T-cell (primary cell): ENCODE data around the gene CARTPT. TPM values are rescaled to one million over a fixed set of nuclear protein-coding genes. Genes with fewer than 3 reads are reported as not detected.

Experiments used
- ATAC-seq, 4 experiments: fragments of 200-7000 bp in 3 of 4; fragments of 150-1000 bp in 1 of 4; cut with Tn5 transposase; replicated peaks in 1 of 4; 1 replicate in 3 of 4; 2 replicates in 1 of 4; pipeline ENCODE4 v1.10.0; 2021; ENCODE audit warnings: moderate library complexity in 3 of 4, mild to moderate bottlenecking in 2 of 4, moderate number of reproducible peaks in 1 of 4
- CTCF ChIA-PET, 2 donors: fragments of 300-600 bp; sonication (Branson Sonifier 250); formaldehyde crosslinking; loops; one replicate each; lab custom pipeline; 2022; ENCODE audit warnings: antibody characterized with exemption in 2 of 2; lab: Charles Lee
- POLR2A ChIA-PET, 2 donors: fragments of 300-600 bp; sonication (Branson Sonifier 250); formaldehyde crosslinking; loops; one replicate each; lab custom pipeline; 2022; ENCODE audit warnings: antibody characterized with exemption in 2 of 2; lab: Charles Lee
- DNase-seq, 35 experiments: peaks; one replicate each; pipeline versions ENCODE4 v3.0.0 to v3.0.0-alpha.2; 2013 to 2023
- H3K27ac ChIP-seq: one replicate; pipeline ENCODE4 v1.5.1; 2013; ENCODE audit warnings: low read length
- H3K27me3 ChIP-seq, 2 experiments: replicated peaks in 1 of 2; 1 replicate in 1 of 2; 2 replicates in 1 of 2; pipeline versions ENCODE4 v1.6.1 to v1.7.0; 2013; ENCODE audit warnings: low read length in 1 of 2, mixed read lengths in 1 of 2; ENCODE audit not compliant: control insufficient read depth in 2 of 2, insufficient read depth in 2 of 2; ENCODE audit errors: extremely low read depth in 1 of 2
- H3K36me3 ChIP-seq, 2 donors: 1 replicate in 1 of 2; 2 replicates in 1 of 2; pipeline versions ENCODE4 v1.6.1 to v1.7.0; 2013; ENCODE audit warnings: low read length in 1 of 2; ENCODE audit not compliant: control insufficient read depth in 2 of 2, insufficient read depth in 1 of 2; ENCODE audit errors: extremely low read depth in 1 of 2
- H3K4me1 ChIP-seq, 2 experiments: 1 replicate in 1 of 2; 2 replicates in 1 of 2; pipeline versions ENCODE4 v1.6.1 to v1.7.0; 2013; ENCODE audit warnings: low read length in 2 of 2, mixed read lengths in 1 of 2; ENCODE audit not compliant: insufficient read depth in 2 of 2, control insufficient read depth in 1 of 2; ENCODE audit errors: extremely low read depth in 1 of 2
- H3K4me3 ChIP-seq, 2 donors: 1 replicate in 1 of 2; 2 replicates in 1 of 2; pipeline versions ENCODE4 v1.5.1 to v1.7.0; 2013; ENCODE audit warnings: mild to moderate bottlenecking in 2 of 2, low read length in 1 of 2, moderate library complexity in 1 of 2; ENCODE audit not compliant: control insufficient read depth in 1 of 2; ENCODE audit errors: extremely low read depth in 1 of 2
- H3K9me3 ChIP-seq: 2 replicates; pipeline ENCODE4 v1.7.0; 2013
- H3K27ac Mint-ChIP-seq, 2 donors: one replicate each; pipeline ENCODE4 v1.8.0; 2020 to 2021; ENCODE audit warnings: mild to moderate bottlenecking in 2 of 2, mixed read lengths in 2 of 2
- H3K27me3 Mint-ChIP-seq, 2 donors: one replicate each; pipeline ENCODE4 v1.8.0; 2021 to 2022; ENCODE audit warnings: mixed read lengths in 2 of 2
- H3K36me3 Mint-ChIP-seq: one replicate; pipeline ENCODE4 v1.8.0; 2021; ENCODE audit warnings: mixed read lengths
- H3K4me1 Mint-ChIP-seq, 3 donors: one replicate each; pipeline ENCODE4 v1.8.0; 2020 to 2022; ENCODE audit warnings: mixed read lengths in 3 of 3, mild to moderate bottlenecking in 1 of 3
- H3K4me3 Mint-ChIP-seq, 3 donors: one replicate each; pipeline ENCODE4 v1.8.0; 2020 to 2022; ENCODE audit warnings: mild to moderate bottlenecking in 3 of 3, mixed read lengths in 3 of 3, moderate library complexity in 3 of 3
- H3K9me3 Mint-ChIP-seq, 3 donors: one replicate each; pipeline ENCODE4 v1.8.0; 2020 to 2022; ENCODE audit warnings: mixed read lengths in 3 of 3
- WGBS: methylation state at CpG from one replicate; pipeline ENCODE4 v1.1.5; 2013; ENCODE audit warnings: missing lambda C conversion rate; ENCODE audit not compliant: insufficient coverage; 5-methylcytosine and 5-hydroxymethylcytosine counted together
- total RNA-seq, 35 experiments: library from RNA in 6 of 35; stranded (reverse) in 6 of 35; fragments of 120-200 nt in 1 of 35; gene quantifications; one replicate each; pipeline versions ENCODE4 v1.2.1 to v1.2.4 and lab custom pipeline; 2013 to 2026

Gene CARTPT
- total RNA-seq, 5 donors from 2014 or later (not counting 1 experiment from before 2014, with no cell fraction given) = not detected

DNA sequence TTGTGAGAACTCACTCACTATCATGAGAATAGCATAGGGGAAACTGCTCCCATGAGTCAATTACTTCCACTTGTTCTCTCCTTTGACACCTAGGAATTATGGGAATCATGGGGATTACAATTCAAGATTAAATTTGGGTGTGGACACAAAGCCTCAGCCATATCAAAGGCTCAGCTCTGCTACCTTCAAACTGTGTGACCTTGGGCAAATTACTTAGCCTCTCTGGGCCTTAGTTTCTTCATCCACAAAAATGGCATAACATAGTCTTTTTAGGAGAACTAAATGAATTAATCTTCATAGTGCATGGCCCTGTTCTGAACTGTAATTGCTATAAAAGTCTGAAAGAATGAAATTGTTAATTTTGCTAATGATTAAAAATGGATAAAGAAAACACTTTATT lies 18.3 kb upstream of the CARTPT start:
- H3K36me3 Mint-ChIP-seq = no peaks in the 10 kb centered on the region
- Histone ChIP-seq H3K4me1 (peaks cover 0 to 4% of the 10 kb centered on the region in 2 experiments), H3K9me3 (peaks cover 2% of the 10 kb centered on the region), H3K27me3 (peaks cover 0 to 4% of the 10 kb centered on the region in 2 experiments), H3K27ac (no peak overlapping the region), H3K36me3 (no peaks in the 10 kb centered on the region), H3K4me3 (no peak overlapping the region)
- DNase-seq (no peak), ATAC-seq (no peak)
- H3K4me3 Mint-ChIP-seq = no peak overlapping the region
- POLR2A ChIA-PET = no interaction called here
- peaks cover 7 to 10% (median 7%) of the 10 kb centered on the region in 3 donors for H3K4me1 Mint-ChIP-seq
- no peak overlapping the region for H3K27ac Mint-ChIP-seq
- CTCF ChIA-PET = no interaction called here
- peaks cover 9 to 16% of the 10 kb centered on the region in 2 donors for H3K27me3 Mint-ChIP-seq
- no peaks in the 10 kb centered on the region for H3K9me3 Mint-ChIP-seq

DNA sequence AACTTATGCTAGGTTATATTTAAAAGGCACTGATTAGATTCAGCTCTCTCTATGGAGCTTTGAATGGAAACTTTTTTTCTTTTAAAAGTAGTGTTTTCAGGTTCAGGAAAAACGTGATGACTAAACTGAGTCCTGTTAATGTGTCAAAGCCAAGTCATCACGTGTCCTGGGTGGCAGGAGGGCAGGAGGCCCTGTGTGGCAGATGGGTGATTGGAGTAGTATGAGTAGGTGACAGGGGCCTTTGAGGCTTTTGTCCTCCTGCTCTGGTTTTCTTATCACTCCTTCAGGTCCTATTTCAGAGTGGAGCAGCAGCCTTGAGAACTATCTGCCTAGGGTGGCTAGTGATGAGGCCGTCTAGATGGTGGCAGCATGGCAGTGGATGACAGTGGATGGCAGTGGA lies 17.7 kb upstream of the CARTPT start:
- H3K9me3 ChIP-seq = peaks cover under 1% of the 10 kb centered on the region
- no peaks in the 10 kb centered on the region for H3K36me3 Mint-ChIP-seq
- ATAC-seq (no peak), DNase-seq (no peak)
- H3K4me3 ChIP-seq = no peak overlapping the region
- peaks cover 7 to 10% (median 7%) of the 10 kb centered on the region in 3 donors for H3K4me1 Mint-ChIP-seq
- H3K4me1 ChIP-seq = peaks cover 0 to 4% of the 10 kb centered on the region in 2 experiments
- H3K27ac Mint-ChIP-seq = no peak overlapping the region
- H3K27ac ChIP-seq = no peak overlapping the region
- H3K4me3 Mint-ChIP-seq = no peak overlapping the region
- ChIA-PET CTCF (no interaction called here), POLR2A (interaction anchor here in 1 of 2 donors (0.5 kb wide), 1 partner anchor 99 kb away, joined by 4 read pairs; no protein-coding TSS in a partner anchor)
- H3K36me3 ChIP-seq = no peaks in the 10 kb centered on the region
- H3K9me3 Mint-ChIP-seq = no peaks in the 10 kb centered on the region
- WGBS = 41% methylated on average over 3 of the region's 3 CpGs
- peaks cover 9 to 16% of the 10 kb centered on the region in 2 donors for H3K27me3 Mint-ChIP-seq
- H3K27me3 ChIP-seq = peaks cover 0 to 4% of the 10 kb centered on the region in 2 experiments

DNA sequence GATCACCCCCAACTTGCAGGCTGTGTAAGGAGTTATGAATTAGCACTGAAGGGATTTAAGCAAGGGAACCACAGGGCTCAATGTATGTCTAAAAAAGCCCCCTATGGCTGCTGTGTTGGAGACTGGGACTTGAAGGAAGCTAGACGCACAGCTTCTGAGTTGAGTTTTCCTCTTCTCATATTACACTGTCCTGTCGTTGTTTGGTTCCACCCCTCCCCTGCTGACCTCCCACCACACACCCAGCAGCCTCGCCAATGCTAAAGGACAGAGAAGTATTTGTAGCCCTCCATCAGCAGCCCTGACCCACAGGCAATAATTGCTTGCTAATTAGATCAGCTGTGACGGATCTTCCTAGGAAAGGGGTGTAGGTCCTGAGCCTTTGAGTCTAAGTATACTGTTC lies 15.1 kb upstream of the CARTPT start:
- ATAC-seq (no peak), DNase-seq (no peak)
- Mint-ChIP-seq H3K4me3 (no peak overlapping the region), H3K27me3 (peaks cover 18 to 24% of the 10 kb centered on the region in 2 donors), H3K27ac (no peak overlapping the region), H3K9me3 (no peaks in the 10 kb centered on the region), H3K4me1 (no peaks in the 10 kb centered on the region), H3K36me3 (no peaks in the 10 kb centered on the region)
- Histone ChIP-seq H3K9me3 (no peaks in the 10 kb centered on the region), H3K4me1 (no peaks in the 10 kb centered on the region), H3K27me3 (no peaks in the 10 kb centered on the region), H3K4me3 (no peak overlapping the region), H3K27ac (no peak overlapping the region), H3K36me3 (no peaks in the 10 kb centered on the region)
- WGBS = 20% methylated on average over 1 of the region's 4 CpGs
- CTCF ChIA-PET = no interaction called here
- POLR2A ChIA-PET = no interaction called here

DNA sequence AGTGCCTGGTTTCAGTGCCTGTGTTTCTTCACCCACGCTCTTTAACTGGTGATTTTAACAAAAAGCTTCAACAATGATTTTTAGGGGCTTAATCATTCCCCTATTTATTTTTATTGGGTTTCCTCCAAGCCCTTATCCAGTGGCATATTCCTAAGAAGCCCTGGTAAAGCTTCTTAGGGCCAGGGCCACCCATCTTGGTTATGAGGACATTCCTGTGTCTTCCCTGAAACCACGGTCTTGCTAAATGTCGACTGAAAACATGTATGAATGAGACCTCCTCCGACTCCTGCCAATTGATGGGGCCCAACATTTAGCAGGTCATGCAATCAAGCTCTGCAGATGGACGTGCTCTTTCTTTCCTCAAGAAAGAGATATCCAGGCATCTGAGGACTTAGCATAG lies 13.7 kb upstream of the CARTPT start:
- DNase-seq (no peak), ATAC-seq (no peak)
- H3K4me1 ChIP-seq = no peaks in the 10 kb centered on the region
- no peaks in the 10 kb centered on the region for H3K9me3 Mint-ChIP-seq
- H3K4me3 ChIP-seq = no peak overlapping the region
- no peaks in the 10 kb centered on the region for H3K9me3 ChIP-seq
- no peak overlapping the region for H3K4me3 Mint-ChIP-seq
- no peaks in the 10 kb centered on the region for H3K27me3 ChIP-seq
- H3K27ac ChIP-seq = no peak overlapping the region
- POLR2A ChIA-PET = no interaction called here
- CTCF ChIA-PET = no interaction called here
- H3K27me3 Mint-ChIP-seq = peaks cover 20 to 34% of the 10 kb centered on the region in 2 donors
- no peaks in the 10 kb centered on the region for H3K36me3 Mint-ChIP-seq
- no peaks in the 10 kb centered on the region for H3K4me1 Mint-ChIP-seq
- 81% methylated on average over 4 of the region's 5 CpGs for WGBS
- H3K36me3 ChIP-seq = no peaks in the 10 kb centered on the region
- no peak overlapping the region for H3K27ac Mint-ChIP-seq

DNA sequence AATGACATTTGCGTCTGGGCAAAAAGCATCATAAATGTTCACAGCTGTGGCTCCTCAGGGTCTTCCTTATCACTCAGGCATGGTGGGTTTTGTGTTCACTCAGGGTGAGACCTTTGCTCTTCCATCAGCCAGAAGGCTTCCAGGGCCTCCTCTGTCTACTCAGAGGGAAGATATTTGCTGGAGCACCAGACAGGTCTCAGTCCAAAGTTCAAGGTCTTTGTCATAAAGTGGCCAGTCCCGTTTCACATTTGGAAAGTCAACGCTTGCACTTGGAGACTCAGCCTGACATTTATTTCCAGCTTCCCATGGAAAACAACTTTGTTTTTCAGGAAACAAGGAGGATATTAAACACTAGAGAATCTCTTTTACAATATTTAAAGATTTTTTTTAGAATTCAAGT lies 12.2 kb upstream of the CARTPT start:
- 69% methylated on average over 2 of the region's 3 CpGs for WGBS
- ATAC-seq (no peak), DNase-seq (no peak)
- no peaks in the 10 kb centered on the region for H3K36me3 ChIP-seq
- Mint-ChIP-seq H3K27ac (no peak overlapping the region), H3K27me3 (peaks cover 19 to 34% of the 10 kb centered on the region in 2 donors), H3K4me3 (no peak overlapping the region), H3K9me3 (no peaks in the 10 kb centered on the region), H3K36me3 (no peaks in the 10 kb centered on the region), H3K4me1 (no peaks in the 10 kb centered on the region)
- ChIA-PET POLR2A (no interaction called here), CTCF (no interaction called here)
- no peaks in the 10 kb centered on the region for H3K9me3 ChIP-seq
- H3K4me1 ChIP-seq = no peaks in the 10 kb centered on the region
- no peak overlapping the region for H3K27ac ChIP-seq
- H3K4me3 ChIP-seq = no peak overlapping the region
- H3K27me3 ChIP-seq = no peaks in the 10 kb centered on the region

GRCh38 chr5:71711610-71712009 lies 7.5 kb upstream of the CARTPT start:
- no CpG with 5 or more reads among the region's 4 CpGs for WGBS
- Histone ChIP-seq H3K4me1 (no peaks in the 10 kb centered on the region), H3K27ac (no peak overlapping the region), H3K4me3 (no peak overlapping the region), H3K27me3 (peaks cover 0 to 2% of the 10 kb centered on the region in 2 experiments), H3K9me3 (no peaks in the 10 kb centered on the region), H3K36me3 (no peaks in the 10 kb centered on the region)
- DNase-seq = no peak
- no peak for ATAC-seq
- Mint-ChIP-seq H3K4me3 (no peak overlapping the region), H3K27me3 (peaks cover 33 to 48% of the 10 kb centered on the region in 2 donors), H3K4me1 (no peaks in the 10 kb centered on the region), H3K36me3 (no peaks in the 10 kb centered on the region), H3K9me3 (no peaks in the 10 kb centered on the region), H3K27ac (no peak overlapping the region)
- ChIA-PET POLR2A (no interaction called here), CTCF (no interaction called here)

DNA sequence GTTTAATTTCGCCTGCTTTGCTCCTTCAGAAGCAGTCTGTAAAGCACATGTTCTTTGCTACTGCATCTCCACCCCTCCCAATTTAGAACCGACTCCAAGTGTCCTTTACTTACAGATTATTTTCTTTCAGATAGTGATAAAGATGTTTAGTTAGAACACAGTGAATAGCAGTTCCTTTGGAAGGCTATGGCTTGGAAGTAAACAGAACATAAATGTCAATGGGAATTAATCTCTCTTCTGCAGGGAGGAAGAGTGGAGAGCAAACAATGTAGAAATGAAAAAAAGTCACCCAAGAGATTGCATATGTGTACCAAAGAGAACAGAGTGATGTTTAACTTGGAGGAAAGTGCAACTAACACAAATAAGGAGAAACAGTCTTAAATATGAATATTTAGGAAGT lies 4.2 kb upstream of the CARTPT start:
- H3K27ac Mint-ChIP-seq = no peak overlapping the region

More for the DNA sequence above, 4.2 kb upstream of the CARTPT start:
- DNase-seq (no peak), ATAC-seq (no peak)
- peaks cover 52 to 54% of the 10 kb centered on the region in 2 donors for H3K27me3 Mint-ChIP-seq
- ChIA-PET POLR2A (no interaction called here), CTCF (interaction anchor here in 1 of 2 donors (0.6 kb wide), 1 partner anchor 348 kb away, joined by 4 read pairs; no protein-coding TSS in a partner anchor)
- WGBS = no CpG with 5 or more reads among the region's 2 CpGs
- Histone ChIP-seq H3K27ac (no peak overlapping the region), H3K4me1 (no peaks in the 10 kb centered on the region), H3K36me3 (no peaks in the 10 kb centered on the region), H3K9me3 (no peaks in the 10 kb centered on the region), H3K27me3 (peaks cover 3 to 18% of the 10 kb centered on the region in 2 experiments), H3K4me3 (no peak overlapping the region)
- no peaks in the 10 kb centered on the region for H3K36me3 Mint-ChIP-seq
- H3K4me1 Mint-ChIP-seq = peaks cover 0 to 6% (median 4%) of the 10 kb centered on the region in 3 donors
- no peak overlapping the region for H3K4me3 Mint-ChIP-seq
- H3K9me3 Mint-ChIP-seq = no peaks in the 10 kb centered on the region
